ENCODE measurements around the gene ANKMY2. TPM values are rescaled to one million over a fixed set of nuclear protein-coding genes. Genes with fewer than 3 reads are reported as not detected.

Gene ANKMY2
- total RNA-seq, 1 donor from 2014 or later: 5.5 TPM

DNA sequence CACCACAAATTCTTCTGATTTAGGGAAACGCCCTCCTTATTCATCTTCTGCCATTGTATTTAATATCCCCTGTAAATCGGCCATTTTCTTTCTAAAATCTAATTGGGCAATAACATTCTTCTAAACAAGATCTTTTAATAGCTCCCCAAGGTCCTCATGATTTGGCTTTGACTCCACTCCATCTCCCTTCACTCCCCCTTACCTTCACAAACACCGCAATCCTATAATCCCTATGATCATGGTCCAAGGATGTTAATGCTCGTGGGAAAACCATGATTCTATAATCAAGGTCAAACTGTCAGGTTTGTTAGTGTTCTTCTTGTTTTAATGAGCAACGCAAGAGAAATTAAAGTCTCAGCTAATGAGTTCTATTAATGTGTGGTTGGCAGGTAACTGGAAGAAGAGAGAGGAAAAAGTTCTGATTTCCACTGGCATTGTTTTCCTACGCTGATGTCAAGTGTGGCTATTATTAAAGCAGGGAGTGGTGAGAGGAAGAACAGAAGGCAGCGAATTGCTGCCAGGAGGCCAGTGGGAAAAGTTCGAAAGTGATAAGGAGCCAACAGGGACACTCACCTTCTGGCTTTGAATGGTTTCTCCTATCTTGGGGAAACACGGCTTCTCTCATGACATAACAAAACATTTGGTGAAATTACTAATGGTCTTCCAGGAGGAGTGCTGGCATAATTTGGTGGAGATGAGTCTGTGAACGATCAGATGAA, 90.9 kb downstream of the ANKMY2 start:
- Histone ChIP-seq H3K27me3 (ENCODE audit: control insufficient read depth, insufficient read depth, low read length) (no peaks in the 10 kb centered on the region), H3K4me3 (ENCODE audit: low read depth, low read length) (no peak overlapping the region), H3K36me3 (ENCODE audit: control insufficient read depth, insufficient read depth, low read length) (no peaks in the 10 kb centered on the region)
- no peak for TF ChIP-seq CTCF (IDR thresholded peaks at IDR 0.05; ENCODE audit: insufficient read depth, low read length, severe bottlenecking)
- FAIRE-seq (no peak), DNase-seq (ENCODE audit: low read depth) (no peak)

DNA sequence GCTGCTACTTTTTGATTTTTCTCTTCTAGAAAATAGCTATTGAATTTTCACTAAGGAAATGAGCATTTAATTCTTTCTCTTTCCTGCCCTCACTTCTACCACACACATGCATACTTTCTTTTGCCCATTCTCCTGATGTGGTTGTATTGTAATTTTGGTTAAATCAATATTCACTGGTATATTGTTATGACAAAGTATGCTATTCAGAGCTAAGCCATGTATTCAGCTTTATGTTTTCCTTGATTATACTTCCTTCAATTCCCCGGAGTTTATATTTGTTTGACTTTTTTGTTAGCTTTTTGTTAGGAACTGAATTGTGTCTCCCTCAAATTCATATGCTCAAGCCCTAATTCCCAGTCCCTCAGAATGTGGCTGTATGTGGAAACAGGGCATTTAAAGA, 94.9 kb downstream of the ANKMY2 start:
- TF ChIP-seq CTCF (IDR thresholded peaks at IDR 0.05; ENCODE audit: insufficient read depth, low read length, severe bottlenecking): no peak
- Histone ChIP-seq H3K36me3 (ENCODE audit: control insufficient read depth, insufficient read depth, low read length) (no peaks in the 10 kb centered on the region), H3K4me3 (ENCODE audit: low read depth, low read length) (no peak overlapping the region), H3K27me3 (ENCODE audit: control insufficient read depth, insufficient read depth, low read length) (no peaks in the 10 kb centered on the region)
- FAIRE-seq (no peak), DNase-seq (ENCODE audit: low read depth) (no peak)

Other genes starting within 250 kb of the ANKMY2 start
- 0.26 and 0.64 TPM in 2 replicates for gene CRPPA, start 224.2 kb downstream of the ANKMY2 start, total RNA-seq
- not detected in 2 replicates for gene SOSTDC1, start 180.0 kb downstream of the ANKMY2 start, total RNA-seq
- gene LRRC72, start 118.9 kb downstream of the ANKMY2 start, total RNA-seq: not detected in 2 replicates
- gene BZW2, start 427 bp upstream of the ANKMY2 start, total RNA-seq: 61.8 and 91.4 TPM in 2 replicates
- 32.6 and 41.6 TPM in 2 replicates for gene TSPAN13, start 108.0 kb upstream of the ANKMY2 start, total RNA-seq
- 118 and 163 TPM in 2 replicates for gene AGR2, start 159.2 kb upstream of the ANKMY2 start, total RNA-seq
- gene AGR3, start 236.2 kb upstream of the ANKMY2 start, total RNA-seq: not detected in 2 replicates